T-cell (primary cell): ENCODE measurements around the gene HDGFL2. TPM values are rescaled to one million over a fixed set of nuclear protein-coding genes. Genes with fewer than 3 reads are reported as not detected.

ENCODE experiments used
- ATAC-seq, 4 experiments: fragments of 200-7000 bp in 3 of 4; fragments of 150-1000 bp in 1 of 4; cut with Tn5 transposase; replicated peaks in 1 of 4; 1 replicate in 3 of 4; 2 replicates in 1 of 4; pipeline ENCODE4 v1.10.0; 2021; ENCODE audit warnings: moderate library complexity in 3 of 4, mild to moderate bottlenecking in 2 of 4, moderate number of reproducible peaks in 1 of 4
- CTCF ChIA-PET, 2 donors: fragments of 300-600 bp; sonication (Branson Sonifier 250); formaldehyde crosslinking; loops; one replicate each; lab custom pipeline; 2022; ENCODE audit warnings: antibody characterized with exemption in 2 of 2; lab: Charles Lee
- POLR2A ChIA-PET, 2 donors: fragments of 300-600 bp; sonication (Branson Sonifier 250); formaldehyde crosslinking; loops; one replicate each; lab custom pipeline; 2022; ENCODE audit warnings: antibody characterized with exemption in 2 of 2; lab: Charles Lee
- DNase-seq, 35 experiments: peaks; one replicate each; pipeline versions ENCODE4 v3.0.0 to v3.0.0-alpha.2; 2013 to 2023
- H3K27ac ChIP-seq: one replicate; pipeline ENCODE4 v1.5.1; 2013; ENCODE audit warnings: low read length
- H3K27me3 ChIP-seq, 2 experiments: replicated peaks in 1 of 2; 1 replicate in 1 of 2; 2 replicates in 1 of 2; pipeline versions ENCODE4 v1.6.1 to v1.7.0; 2013; ENCODE audit warnings: low read length in 1 of 2, mixed read lengths in 1 of 2; ENCODE audit not compliant: control insufficient read depth in 2 of 2, insufficient read depth in 2 of 2; ENCODE audit errors: extremely low read depth in 1 of 2
- H3K36me3 ChIP-seq, 2 donors: 1 replicate in 1 of 2; 2 replicates in 1 of 2; pipeline versions ENCODE4 v1.6.1 to v1.7.0; 2013; ENCODE audit warnings: low read length in 1 of 2; ENCODE audit not compliant: control insufficient read depth in 2 of 2, insufficient read depth in 1 of 2; ENCODE audit errors: extremely low read depth in 1 of 2
- H3K4me1 ChIP-seq, 2 experiments: 1 replicate in 1 of 2; 2 replicates in 1 of 2; pipeline versions ENCODE4 v1.6.1 to v1.7.0; 2013; ENCODE audit warnings: low read length in 2 of 2, mixed read lengths in 1 of 2; ENCODE audit not compliant: insufficient read depth in 2 of 2, control insufficient read depth in 1 of 2; ENCODE audit errors: extremely low read depth in 1 of 2
- H3K4me3 ChIP-seq, 2 donors: 1 replicate in 1 of 2; 2 replicates in 1 of 2; pipeline versions ENCODE4 v1.5.1 to v1.7.0; 2013; ENCODE audit warnings: mild to moderate bottlenecking in 2 of 2, low read length in 1 of 2, moderate library complexity in 1 of 2; ENCODE audit not compliant: control insufficient read depth in 1 of 2; ENCODE audit errors: extremely low read depth in 1 of 2
- H3K9me3 ChIP-seq: 2 replicates; pipeline ENCODE4 v1.7.0; 2013
- H3K27ac Mint-ChIP-seq, 2 donors: one replicate each; pipeline ENCODE4 v1.8.0; 2020 to 2021; ENCODE audit warnings: mild to moderate bottlenecking in 2 of 2, mixed read lengths in 2 of 2
- H3K27me3 Mint-ChIP-seq, 2 donors: one replicate each; pipeline ENCODE4 v1.8.0; 2021 to 2022; ENCODE audit warnings: mixed read lengths in 2 of 2
- H3K36me3 Mint-ChIP-seq: one replicate; pipeline ENCODE4 v1.8.0; 2021; ENCODE audit warnings: mixed read lengths
- H3K4me1 Mint-ChIP-seq, 3 donors: one replicate each; pipeline ENCODE4 v1.8.0; 2020 to 2022; ENCODE audit warnings: mixed read lengths in 3 of 3, mild to moderate bottlenecking in 1 of 3
- H3K4me3 Mint-ChIP-seq, 3 donors: one replicate each; pipeline ENCODE4 v1.8.0; 2020 to 2022; ENCODE audit warnings: mild to moderate bottlenecking in 3 of 3, mixed read lengths in 3 of 3, moderate library complexity in 3 of 3
- H3K9me3 Mint-ChIP-seq, 3 donors: one replicate each; pipeline ENCODE4 v1.8.0; 2020 to 2022; ENCODE audit warnings: mixed read lengths in 3 of 3
- WGBS: methylation state at CpG from one replicate; pipeline ENCODE4 v1.1.5; 2013; ENCODE audit warnings: missing lambda C conversion rate; ENCODE audit not compliant: insufficient coverage; 5-methylcytosine and 5-hydroxymethylcytosine counted together
- total RNA-seq, 35 experiments: library from RNA in 6 of 35; stranded (reverse) in 6 of 35; fragments of 120-200 nt in 1 of 35; gene quantifications; one replicate each; pipeline versions ENCODE4 v1.2.1 to v1.2.4 and lab custom pipeline; 2013 to 2026

HDGFL2 gene
- total RNA-seq, 5 donors from 2014 or later (not counting 1 experiment from before 2014, with no cell fraction given): 24.9 to 41.8 (median 39.4) TPM

DNA sequence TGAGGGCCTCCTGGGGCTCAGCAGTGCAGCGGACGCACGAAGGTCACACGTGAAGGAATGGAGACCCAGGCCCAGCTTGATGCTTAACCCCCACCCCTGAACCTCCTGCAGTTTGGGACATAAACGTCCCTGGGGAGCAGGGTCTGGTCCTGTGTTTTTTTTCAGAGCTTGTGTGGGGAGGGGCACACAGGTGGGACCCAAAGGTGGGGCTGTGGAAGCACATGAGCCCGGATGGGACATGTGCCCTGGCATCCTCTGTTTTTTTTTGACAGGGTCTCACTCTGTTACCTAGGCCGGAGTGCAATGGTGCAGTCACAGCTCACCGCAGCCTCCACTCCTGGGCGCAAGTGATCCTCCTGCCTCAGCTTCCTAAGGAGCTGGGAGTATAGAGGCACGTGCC is 35.0 kb upstream of the HDGFL2 start:
- POLR2A ChIA-PET: no interaction called here
- Mint-ChIP-seq H3K27ac (no peak overlapping the region), H3K4me1 (peaks cover 0 to 2% (median 0%) of the 10 kb centered on the region in 3 donors), H3K9me3 (no peaks in the 10 kb centered on the region), H3K36me3 (peaks cover 14% of the 10 kb centered on the region), H3K4me3 (no peak overlapping the region), H3K27me3 (no peaks in the 10 kb centered on the region)
- H3K27ac ChIP-seq: no peak overlapping the region
- CTCF ChIA-PET: interaction anchor here in 1 of 2 donors (0.6 kb wide), 1 partner anchor 172 kb away, joined by 3 read pairs; no protein-coding TSS in a partner anchor
- H3K4me3 ChIP-seq: no peak overlapping the region
- no peaks in the 10 kb centered on the region for H3K27me3 ChIP-seq
- no peaks in the 10 kb centered on the region for H3K4me1 ChIP-seq
- DNase-seq (no peak), ATAC-seq (no peak)
- 100% methylated on average over 7 of the region's 10 CpGs for WGBS
- H3K9me3 ChIP-seq: no peaks in the 10 kb centered on the region
- H3K36me3 ChIP-seq: peaks cover 6 to 10% of the 10 kb centered on the region in 2 donors

DNA sequence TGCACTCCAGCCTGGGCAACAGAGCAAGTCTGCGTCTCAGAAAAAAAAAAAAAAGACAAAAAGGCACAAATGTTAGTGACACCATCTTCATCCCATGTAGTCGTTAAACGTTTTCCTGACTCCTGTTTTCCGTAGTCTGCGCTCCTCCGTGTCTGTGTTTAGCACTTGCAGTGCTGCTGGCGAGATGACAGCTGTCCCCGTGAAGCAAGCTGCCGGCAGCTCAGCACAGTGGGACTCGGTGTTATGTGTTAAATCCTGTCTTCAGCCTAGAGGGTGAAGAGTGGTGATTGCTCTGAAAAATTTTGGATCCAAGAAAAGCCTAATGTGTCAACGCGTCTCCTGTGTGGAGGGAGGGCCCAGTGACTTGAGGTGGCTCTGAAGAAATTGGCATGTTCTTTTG is 32.9 kb upstream of the HDGFL2 start:
- DNase-seq: no peak
- ChIA-PET CTCF (no interaction called here), POLR2A (no interaction called here)
- Histone ChIP-seq H3K27me3 (no peaks in the 10 kb centered on the region), H3K4me3 (no peak overlapping the region), H3K36me3 (peaks cover 1 to 5% of the 10 kb centered on the region in 2 donors), H3K27ac (no peak overlapping the region), H3K4me1 (no peaks in the 10 kb centered on the region), H3K9me3 (no peaks in the 10 kb centered on the region)
- H3K27ac Mint-ChIP-seq: no peak overlapping the region
- no peak overlapping the region for H3K4me3 Mint-ChIP-seq
- H3K4me1 Mint-ChIP-seq: peaks cover 0 to 6% (median 2%) of the 10 kb centered on the region in 3 donors
- WGBS: 100% methylated on average over 10 of the region's 12 CpGs
- no peaks in the 10 kb centered on the region for H3K27me3 Mint-ChIP-seq
- ATAC-seq: no peak
- peaks cover 14% of the 10 kb centered on the region for H3K36me3 Mint-ChIP-seq
- no peaks in the 10 kb centered on the region for H3K9me3 Mint-ChIP-seq

DNA sequence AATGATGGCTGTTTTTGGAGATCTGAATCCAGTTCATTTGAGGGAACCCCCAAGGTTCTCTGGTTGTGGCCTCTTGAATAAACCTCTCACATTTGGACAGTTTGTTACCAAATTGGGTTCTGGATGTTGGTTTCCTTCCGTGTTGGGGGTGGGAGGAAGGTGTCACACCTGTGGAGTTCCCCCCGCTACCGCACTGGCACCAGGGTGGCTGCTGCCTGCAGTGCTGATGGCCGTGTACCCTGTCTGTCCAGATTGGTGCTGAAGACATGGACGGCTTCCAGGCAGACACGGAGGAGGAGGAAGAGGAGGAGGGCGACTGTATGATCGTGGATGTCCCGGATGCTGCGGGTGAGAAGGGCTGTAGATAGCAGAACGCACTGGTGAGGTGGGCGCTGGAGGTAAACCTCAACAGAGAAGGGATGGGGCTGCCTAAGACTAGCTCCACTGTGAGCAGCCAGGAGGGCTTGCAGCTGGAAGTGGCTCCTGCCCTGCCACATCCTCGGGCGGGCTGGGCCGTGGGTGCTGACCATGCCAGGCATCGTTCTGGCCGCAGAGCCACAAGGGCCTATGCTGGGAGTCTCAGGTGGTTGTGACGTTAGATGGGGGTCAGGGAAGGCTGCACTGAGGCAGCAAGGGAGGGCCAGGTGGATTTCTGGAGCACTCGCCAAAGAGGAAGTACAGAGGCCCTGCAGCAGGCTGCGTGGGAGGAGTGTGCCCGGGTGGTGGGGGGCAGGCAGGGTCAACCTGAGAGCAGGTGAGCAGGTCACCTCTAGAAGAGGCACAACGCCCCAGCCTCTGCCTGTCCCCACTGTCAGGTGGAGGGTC is 29.9 kb upstream of the HDGFL2 start:
- peak in 1 of 4 experiments; percentile 37 for ATAC-seq
- WGBS: 82% methylated on average over 20 of the region's 22 CpGs
- H3K36me3 ChIP-seq: peaks cover 10 to 29% of the 10 kb centered on the region in 2 donors
- POLR2A ChIA-PET: no interaction called here
- no peaks in the 10 kb centered on the region for H3K9me3 Mint-ChIP-seq
- no peaks in the 10 kb centered on the region for H3K27me3 ChIP-seq
- no peak overlapping the region for H3K4me3 Mint-ChIP-seq
- H3K9me3 ChIP-seq: no peaks in the 10 kb centered on the region
- peaks cover 5% of the 10 kb centered on the region for H3K36me3 Mint-ChIP-seq
- H3K4me1 ChIP-seq: no peaks in the 10 kb centered on the region
- H3K27me3 Mint-ChIP-seq: no peaks in the 10 kb centered on the region
- DNase-seq: no peak
- CTCF ChIA-PET: no interaction called here
- peaks cover 0 to 6% (median 2%) of the 10 kb centered on the region in 3 donors for H3K4me1 Mint-ChIP-seq
- peak overlapping the region in 1 of 2 donors; percentile 31 for H3K27ac Mint-ChIP-seq
- H3K4me3 ChIP-seq: no peak overlapping the region
- H3K27ac ChIP-seq: no peak overlapping the region

DNA sequence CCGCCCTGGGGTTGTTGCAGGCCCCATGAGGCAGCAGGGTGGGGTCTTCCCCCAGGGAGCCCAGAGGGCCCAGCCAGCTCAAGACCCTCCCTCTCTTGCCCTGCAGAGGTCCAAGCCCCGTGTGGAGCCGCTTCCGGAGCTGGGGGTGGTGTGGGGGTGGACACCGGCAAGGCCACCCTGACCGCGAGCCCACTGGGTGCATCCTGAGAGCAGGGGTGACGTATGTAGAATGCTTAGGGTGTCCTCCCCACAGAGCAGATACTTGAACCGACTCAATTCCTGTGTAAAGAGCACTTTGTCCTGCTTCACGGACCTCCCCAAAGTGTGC is 29.3 kb upstream of the HDGFL2 start:
- Mint-ChIP-seq H3K4me1 (peaks cover 0 to 6% (median 2%) of the 10 kb centered on the region in 3 donors), H3K36me3 (peaks cover 5% of the 10 kb centered on the region), H3K9me3 (no peaks in the 10 kb centered on the region), H3K4me3 (no peak overlapping the region), H3K27ac (no peak overlapping the region), H3K27me3 (no peaks in the 10 kb centered on the region)
- Histone ChIP-seq H3K27me3 (no peaks in the 10 kb centered on the region), H3K4me3 (no peak overlapping the region), H3K9me3 (no peaks in the 10 kb centered on the region), H3K36me3 (peaks cover 16 to 35% of the 10 kb centered on the region in 2 donors), H3K27ac (no peak overlapping the region), H3K4me1 (no peaks in the 10 kb centered on the region)
- DNase-seq: no peak
- 100% methylated on average over 2 of the region's 10 CpGs for whole genome bisulfite sequencing
- peak in 1 of 4 experiments; percentile 24 for ATAC-seq
- CTCF ChIA-PET: no interaction called here
- POLR2A ChIA-PET: no interaction called here

DNA sequence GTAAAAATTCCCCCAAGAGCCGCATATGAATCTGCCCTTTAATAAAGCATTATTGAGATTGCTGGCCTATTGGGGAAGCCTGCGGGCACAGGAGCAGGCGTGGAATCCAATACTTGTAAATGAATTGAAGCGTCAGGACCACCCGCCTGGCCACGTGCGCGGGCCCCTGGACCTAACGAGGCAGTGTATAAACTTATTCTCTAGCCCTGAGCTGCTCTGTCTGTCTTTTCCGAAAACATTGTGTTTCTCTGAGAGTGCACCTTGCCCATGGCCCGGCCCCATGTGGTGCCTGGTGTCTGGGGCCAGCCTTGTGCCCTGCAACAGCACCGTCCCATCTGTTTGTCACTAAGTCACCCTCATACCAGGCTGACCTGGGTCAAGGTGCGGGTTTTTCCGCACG is 28.9 kb upstream of the HDGFL2 start:
- Histone ChIP-seq H3K27me3 (no peaks in the 10 kb centered on the region), H3K4me3 (no peak overlapping the region), H3K9me3 (no peaks in the 10 kb centered on the region), H3K27ac (no peak overlapping the region), H3K36me3 (peaks cover 20 to 39% of the 10 kb centered on the region in 2 donors), H3K4me1 (no peaks in the 10 kb centered on the region)
- Mint-ChIP-seq H3K9me3 (no peaks in the 10 kb centered on the region), H3K27me3 (no peaks in the 10 kb centered on the region), H3K4me3 (no peak overlapping the region), H3K4me1 (peaks cover 0 to 6% (median 2%) of the 10 kb centered on the region in 3 donors), H3K27ac (no peak overlapping the region), H3K36me3 (peaks cover 7% of the 10 kb centered on the region)
- 97% methylated on average over 10 of the region's 15 CpGs for WGBS
- CTCF ChIA-PET: no interaction called here
- DNase-seq: no peak
- ATAC-seq: no peak
- POLR2A ChIA-PET: no interaction called here

DNA sequence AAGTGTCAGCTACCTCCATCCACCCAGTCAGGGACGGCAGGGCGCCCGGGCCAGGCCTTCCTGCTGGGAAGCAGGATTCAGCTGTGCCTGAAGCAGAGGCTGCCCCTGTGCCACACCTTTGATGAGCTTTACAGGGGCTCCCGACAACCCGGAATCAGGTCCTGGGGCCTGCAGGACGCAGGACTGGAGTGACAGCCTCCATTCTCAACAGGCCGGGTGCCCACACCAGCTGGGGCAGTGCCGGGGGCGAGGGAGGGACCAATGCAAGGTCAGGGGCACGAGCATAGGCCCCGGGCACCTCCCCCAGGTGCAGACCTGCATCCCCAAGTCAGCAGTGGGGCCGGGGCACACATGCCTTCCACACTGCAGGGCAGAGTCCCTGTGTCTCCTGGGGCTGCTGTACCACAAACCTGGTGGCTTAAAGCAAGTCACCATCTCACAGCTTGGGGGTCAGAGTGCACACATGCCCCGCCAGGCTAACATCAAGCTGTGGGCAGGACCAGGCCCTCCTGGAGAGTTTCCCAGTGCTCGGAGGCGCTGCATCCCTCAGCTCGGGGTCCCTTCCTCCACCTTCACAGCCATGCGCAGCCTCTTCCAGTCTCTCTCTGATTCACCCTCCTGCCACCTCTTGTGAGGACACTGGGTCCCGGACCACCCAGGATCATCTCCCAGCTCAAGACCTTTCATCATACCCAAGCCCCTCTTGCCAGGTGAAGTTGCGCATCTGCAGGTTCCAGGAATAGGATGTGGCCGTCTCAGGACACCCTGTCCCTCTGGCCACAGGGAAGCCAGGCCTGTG is 27.9 kb upstream of the HDGFL2 start:
- H3K9me3 Mint-ChIP-seq: no peaks in the 10 kb centered on the region
- no peak overlapping the region for H3K27ac Mint-ChIP-seq
- no peak for ATAC-seq
- Histone ChIP-seq H3K27ac (no peak overlapping the region), H3K4me3 (no peak overlapping the region), H3K36me3 (peaks cover 24 to 49% of the 10 kb centered on the region in 2 donors), H3K4me1 (no peaks in the 10 kb centered on the region), H3K27me3 (no peaks in the 10 kb centered on the region), H3K9me3 (no peaks in the 10 kb centered on the region)
- H3K4me1 Mint-ChIP-seq: peaks cover 0 to 6% (median 2%) of the 10 kb centered on the region in 3 donors
- 91% methylated on average over 18 of the region's 20 CpGs for WGBS
- POLR2A ChIA-PET: no interaction called here
- H3K27me3 Mint-ChIP-seq: no peaks in the 10 kb centered on the region
- no peak for DNase-seq
- CTCF ChIA-PET: no interaction called here
- H3K36me3 Mint-ChIP-seq: peaks cover 12% of the 10 kb centered on the region
- H3K4me3 Mint-ChIP-seq: no peak overlapping the region
